ENCODE data around the gene ABCG5. TPM values are rescaled to one million over a fixed set of nuclear protein-coding genes. Genes with fewer than 3 reads are reported as not detected.

ABCG5 gene
- total RNA-seq, 1 experiment from 2014 or later = not detected

DNA sequence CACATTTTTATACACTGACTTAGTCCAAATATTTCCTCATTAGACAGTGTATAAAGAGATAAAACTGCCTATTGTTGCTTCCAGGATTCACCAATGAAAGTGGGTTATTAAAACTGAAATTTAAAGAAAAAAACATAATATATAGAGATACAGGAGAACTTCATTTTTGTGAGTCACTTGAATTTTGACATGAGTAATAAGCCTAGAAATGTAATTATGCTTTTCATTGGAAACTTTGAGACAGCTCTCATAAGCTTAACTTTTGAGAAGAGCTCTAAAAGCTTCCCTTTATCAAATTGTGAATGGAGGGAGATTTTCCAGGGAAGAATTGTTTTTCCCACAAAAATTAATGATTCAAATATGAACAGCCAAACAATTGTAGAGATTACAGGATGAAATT is 50.7 kb downstream of the ABCG5 start (continued):
- TF ChIP-seq PREB (CRISPR knock-in tag; IDR thresholded peaks at IDR 0.05; ENCODE audit: borderline replicate concordance) (no peak), STAT6 (CRISPR knock-in tag; conservative IDR thresholded peaks at IDR 0.05; ENCODE audit: low read depth) (no peak)

GRCh38 chr2:43778233-43778632 is 60.4 kb downstream of the ABCG5 start:
- DNase-seq (ENCODE audit: low spot score) = no peak
- H3K4me1 Mint-ChIP-seq = peaks cover 8% of the 10 kb centered on the region

GRCh38 chr2:43777306-43777926 is 61.2 kb downstream of the ABCG5 start:
- Mint-ChIP-seq H3K4me3 (no peak overlapping the region), H3K9me3 (no peaks in the 10 kb centered on the region), H3K36me3 (no peaks in the 10 kb centered on the region), H3K27ac (no peak overlapping the region), H3K27me3 (ENCODE audit: low read depth) (no peaks in the 10 kb centered on the region), H3K4me1 (peaks cover 8% of the 10 kb centered on the region)
- POLR2A ChIA-PET = no interaction called here
- CTCF ChIA-PET = no interaction called here
- ATAC-seq = no peak
- no peak for DNase-seq (ENCODE audit: low spot score)
- TF ChIP-seq ZNF317 (CRISPR knock-in tag; IDR thresholded peaks at IDR 0.05; ENCODE audit: borderline replicate concordance, low read depth) = no peak
- no peak for TF ChIP-seq AR (CRISPR knock-in tag; IDR thresholded peaks at IDR 0.05)
- TF ChIP-seq ZBTB21 (CRISPR knock-in tag; IDR thresholded peaks at IDR 0.05; ENCODE audit: borderline replicate concordance) = no peak
- TF ChIP-seq ZNF281 (CRISPR knock-in tag; IDR thresholded peaks at IDR 0.05) = no peak

More at GRCh38 chr2:43778233-43778632, 60.4 kb downstream of the ABCG5 start:
- no peak overlapping the region for H3K27ac Mint-ChIP-seq
- no peak overlapping the region for H3K4me3 Mint-ChIP-seq
- H3K36me3 Mint-ChIP-seq = no peaks in the 10 kb centered on the region
- CTCF ChIA-PET = no interaction called here
- TF ChIP-seq TCF7 (CRISPR knock-in tag; IDR thresholded peaks at IDR 0.05; ENCODE audit: low read depth) (no peak), MYBL2 (CRISPR knock-in tag; IDR thresholded peaks at IDR 0.05) (no peak), SMAD4 (CRISPR knock-in tag; IDR thresholded peaks at IDR 0.05) (no peak), NR3C1 (CRISPR knock-in tag; conservative IDR thresholded peaks at IDR 0.05; ENCODE audit: low read depth) (no peak), ZNF671 (CRISPR knock-in tag; IDR thresholded peaks at IDR 0.05) (no peak), TEAD1 (CRISPR knock-in tag; IDR thresholded peaks at IDR 0.05) (no peak), JAZF1 (CRISPR knock-in tag; IDR thresholded peaks at IDR 0.05) (no peak), CBFB (CRISPR knock-in tag; IDR thresholded peaks at IDR 0.05; ENCODE audit: low read depth) (no peak)
- TF ChIP-seq, protein P1, sequence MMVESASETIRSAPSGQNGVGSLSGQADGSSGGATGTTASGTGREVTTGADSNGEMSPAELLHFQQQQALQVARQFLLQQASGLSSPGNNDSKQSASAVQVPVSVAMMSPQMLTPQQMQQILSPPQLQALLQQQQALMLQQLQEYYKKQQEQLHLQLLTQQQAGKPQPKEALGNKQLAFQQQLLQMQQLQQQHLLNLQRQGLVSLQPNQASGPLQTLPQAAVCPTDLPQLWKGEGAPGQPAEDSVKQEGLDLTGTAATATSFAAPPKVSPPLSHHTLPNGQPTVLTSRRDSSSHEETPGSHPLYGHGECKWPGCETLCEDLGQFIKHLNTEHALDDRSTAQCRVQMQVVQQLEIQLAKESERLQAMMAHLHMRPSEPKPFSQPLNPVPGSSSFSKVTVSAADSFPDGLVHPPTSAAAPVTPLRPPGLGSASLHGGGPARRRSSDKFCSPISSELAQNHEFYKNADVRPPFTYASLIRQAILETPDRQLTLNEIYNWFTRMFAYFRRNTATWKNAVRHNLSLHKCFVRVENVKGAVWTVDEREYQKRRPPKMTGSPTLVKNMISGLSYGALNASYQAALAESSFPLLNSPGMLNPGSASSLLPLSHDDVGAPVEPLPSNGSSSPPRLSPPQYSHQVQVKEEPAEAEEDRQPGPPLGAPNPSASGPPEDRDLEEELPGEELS (CRISPR knock-in tag; IDR thresholded peaks at IDR 0.05) = no peak
- TF ChIP-seq, protein P2, sequence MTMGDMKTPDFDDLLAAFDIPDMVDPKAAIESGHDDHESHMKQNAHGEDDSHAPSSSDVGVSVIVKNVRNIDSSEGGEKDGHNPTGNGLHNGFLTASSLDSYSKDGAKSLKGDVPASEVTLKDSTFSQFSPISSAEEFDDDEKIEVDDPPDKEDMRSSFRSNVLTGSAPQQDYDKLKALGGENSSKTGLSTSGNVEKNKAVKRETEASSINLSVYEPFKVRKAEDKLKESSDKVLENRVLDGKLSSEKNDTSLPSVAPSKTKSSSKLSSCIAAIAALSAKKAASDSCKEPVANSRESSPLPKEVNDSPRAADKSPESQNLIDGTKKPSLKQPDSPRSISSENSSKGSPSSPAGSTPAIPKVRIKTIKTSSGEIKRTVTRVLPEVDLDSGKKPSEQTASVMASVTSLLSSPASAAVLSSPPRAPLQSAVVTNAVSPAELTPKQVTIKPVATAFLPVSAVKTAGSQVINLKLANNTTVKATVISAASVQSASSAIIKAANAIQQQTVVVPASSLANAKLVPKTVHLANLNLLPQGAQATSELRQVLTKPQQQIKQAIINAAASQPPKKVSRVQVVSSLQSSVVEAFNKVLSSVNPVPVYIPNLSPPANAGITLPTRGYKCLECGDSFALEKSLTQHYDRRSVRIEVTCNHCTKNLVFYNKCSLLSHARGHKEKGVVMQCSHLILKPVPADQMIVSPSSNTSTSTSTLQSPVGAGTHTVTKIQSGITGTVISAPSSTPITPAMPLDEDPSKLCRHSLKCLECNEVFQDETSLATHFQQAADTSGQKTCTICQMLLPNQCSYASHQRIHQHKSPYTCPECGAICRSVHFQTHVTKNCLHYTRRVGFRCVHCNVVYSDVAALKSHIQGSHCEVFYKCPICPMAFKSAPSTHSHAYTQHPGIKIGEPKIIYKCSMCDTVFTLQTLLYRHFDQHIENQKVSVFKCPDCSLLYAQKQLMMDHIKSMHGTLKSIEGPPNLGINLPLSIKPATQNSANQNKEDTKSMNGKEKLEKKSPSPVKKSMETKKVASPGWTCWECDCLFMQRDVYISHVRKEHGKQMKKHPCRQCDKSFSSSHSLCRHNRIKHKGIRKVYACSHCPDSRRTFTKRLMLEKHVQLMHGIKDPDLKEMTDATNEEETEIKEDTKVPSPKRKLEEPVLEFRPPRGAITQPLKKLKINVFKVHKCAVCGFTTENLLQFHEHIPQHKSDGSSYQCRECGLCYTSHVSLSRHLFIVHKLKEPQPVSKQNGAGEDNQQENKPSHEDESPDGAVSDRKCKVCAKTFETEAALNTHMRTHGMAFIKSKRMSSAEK (CRISPR knock-in tag; IDR thresholded peaks at IDR 0.05; ENCODE audit: borderline replicate concordance) = no peak
- ATAC-seq = no peak
- no peaks in the 10 kb centered on the region for H3K27me3 Mint-ChIP-seq (ENCODE audit: low read depth)
- POLR2A ChIA-PET = no interaction called here
- H3K9me3 Mint-ChIP-seq = no peaks in the 10 kb centered on the region
